Measurements from ENCODE around the gene TSHZ2. TPM values are rescaled to one million over a fixed set of nuclear protein-coding genes. Genes with fewer than 3 reads are reported as not detected.

The TSHZ2 gene
- total RNA-seq, 1 experiment from 2014 or later: 0.07 TPM

- Histone ChIP-seq H3K27me3 (ENCODE audit: insufficient read depth, low read length) (no peaks in the 10 kb centered on the region), H3K4me3 (replicated peaks in 1 of 2; ENCODE audit: low read depth in 1 of 2, low read length in 2 of 2) (no peak overlapping the region), H3K27ac (ENCODE audit: low read depth, low read length) (no peak overlapping the region), H2AFZ (ENCODE audit: low read depth, low read length, poor library complexity, severe bottlenecking) (no peak overlapping the region), H3K4me2 (ENCODE audit: low read length) (no peak overlapping the region), H3K4me1 (ENCODE audit: control insufficient read depth in 1 of 2, insufficient read depth in 2 of 2, low read length in 2 of 2) (no peaks in the 10 kb centered on the region), H3K36me3 (ENCODE audit: control insufficient read depth in 1 of 2, insufficient read depth in 2 of 2, low read length in 2 of 2) (no peaks in the 10 kb centered on the region), H3K9ac (ENCODE audit: low read length) (no peak overlapping the region), H3K9me2 (ENCODE audit: insufficient read depth) (no peaks in the 10 kb centered on the region), H4K20me1 (ENCODE audit: insufficient read depth) (no peaks in the 10 kb centered on the region), H3K79me2 (ENCODE audit: insufficient read depth, low read length) (no peaks in the 10 kb centered on the region), H3K9me3 (ENCODE audit: control insufficient read depth in 1 of 2, insufficient read depth in 1 of 2, low read depth in 1 of 2, low read length in 2 of 2) (no peaks in the 10 kb centered on the region)
- intact Hi-C loops (cut with micrococcal nuclease): no loop called here
- BruUV-seq (replicated peaks): no TSS peak
- ATAC-seq (no peak), DNase-seq (ENCODE audit: low read depth, low spot score) (no peak)
- RAD21 ChIA-PET (ENCODE audit: low non-redundant PET in 1 of 2, low total read pairs in 2 of 2, uncharacterized antibody in 2 of 2, unreplicated experiment in 2 of 2): no interaction called here
- CTCF ChIA-PET: no interaction called here
- POLR2A ChIA-PET: no interaction called here
- TF ChIP-seq SRF (IDR thresholded peaks at IDR 0.05; ENCODE audit: low read depth) (no peak), MAX (IDR thresholded peaks at IDR 0.05) (no peak), ZFX (IDR thresholded peaks at IDR 0.05) (no peak), SP1 (IDR thresholded peaks at IDR 0.05; ENCODE audit: low read depth) (no peak), JUND (IDR thresholded peaks at IDR 0.05) (no peak), ATF3 (IDR thresholded peaks at IDR 0.05) (no peak), EZH2phosphoT487 (IDR thresholded peaks at IDR 0.05; ENCODE audit: borderline replicate concordance) (no peak), ELF1 (IDR thresholded peaks at IDR 0.05; ENCODE audit: borderline replicate concordance, low read depth) (no peak), FOSL1 (IDR thresholded peaks at IDR 0.05; ENCODE audit: low read depth) (no peak), CEBPB (IDR thresholded peaks at IDR 0.05; ENCODE audit: low read depth) (no peak), ZNF274 (IDR thresholded peaks at IDR 0.05; ENCODE audit: low read depth, low read length) (no peak), REST (IDR thresholded peaks at IDR 0.05; ENCODE audit: low read depth) (no peak), TCF7L2 (IDR thresholded peaks at IDR 0.05; ENCODE audit: borderline replicate concordance, extremely low read depth, insufficient read depth, insufficient read length) (no peak), YY1 (IDR thresholded peaks at IDR 0.05; ENCODE audit: extremely low read depth, insufficient replicate concordance, low read depth, low read length) (no peak), SIN3A (IDR thresholded peaks at IDR 0.05; ENCODE audit: low read depth) (no peak), RAD21 (IDR thresholded peaks at IDR 0.05; ENCODE audit: low read depth) (no peak), EGR1 (IDR thresholded peaks at IDR 0.05; ENCODE audit: low read depth) (no peak), EZH2 (IDR thresholded peaks at IDR 0.05) (no peak), POLR2A (IDR thresholded peaks at IDR 0.05; ENCODE audit: borderline replicate concordance, extremely low read depth, insufficient read depth, insufficient read length) (no peak), POLR2AphosphoS5 (IDR thresholded peaks at IDR 0.05; ENCODE audit: low read depth, low read length) (no peak)
Observed at GRCh38 chr20:53002786-53003185, 30.6 kb downstream of the TSHZ2 start.

All from HCT116 (cell line).